ENCODE results near the gene RALGDS.

RALGDS gene

DNA sequence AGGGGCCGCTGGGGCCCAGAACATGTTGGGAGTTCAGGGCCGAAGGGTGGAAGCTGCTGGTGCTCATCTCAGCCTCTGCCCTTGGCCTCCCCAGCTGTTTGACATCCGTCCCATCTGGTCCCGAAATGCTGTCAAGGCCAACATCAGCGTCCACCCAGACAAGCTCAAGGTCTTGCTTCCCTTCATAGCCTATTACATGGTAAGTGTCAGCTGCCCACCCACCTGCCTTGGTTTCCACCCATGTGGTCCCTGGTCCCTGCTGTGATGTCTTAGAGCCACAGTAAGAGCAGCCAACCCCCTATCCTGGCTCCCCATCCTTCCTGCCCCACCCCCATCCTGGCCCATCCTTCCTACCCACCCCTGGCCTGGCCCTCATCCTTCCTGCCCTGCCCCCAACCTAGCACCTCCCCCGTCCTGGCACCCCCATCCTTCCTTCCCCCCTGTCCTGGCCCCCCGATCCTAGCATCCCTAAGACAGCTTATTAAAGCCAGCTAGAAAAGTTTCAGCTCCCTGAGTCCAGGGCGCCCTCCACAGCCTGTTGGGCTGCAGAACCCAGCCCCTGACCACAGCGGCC lies 69.0 kb downstream of the RALGDS start:
- Histone ChIP-seq H3K27me3 (ENCODE audit: insufficient read depth, poor library complexity, severe bottlenecking) (no peaks in the 10 kb centered on the region), H3K4me3 (ENCODE audit: severe bottlenecking) (no peak overlapping the region), H3K9me3 (ENCODE audit: severe bottlenecking) (no peaks in the 10 kb centered on the region), H3K36me3 (ENCODE audit: low read depth) (peaks cover 87% of the 10 kb centered on the region), H3K4me1 (ENCODE audit: insufficient read depth, poor library complexity, severe bottlenecking) (peaks cover 5% of the 10 kb centered on the region), H3K27ac (ENCODE audit: poor library complexity, severe bottlenecking) (no peak overlapping the region)
- DNase-seq (ENCODE audit: low spot score) (no peak), ATAC-seq (ENCODE audit: low read depth) (no peak)
- TF ChIP-seq, protein P1, sequence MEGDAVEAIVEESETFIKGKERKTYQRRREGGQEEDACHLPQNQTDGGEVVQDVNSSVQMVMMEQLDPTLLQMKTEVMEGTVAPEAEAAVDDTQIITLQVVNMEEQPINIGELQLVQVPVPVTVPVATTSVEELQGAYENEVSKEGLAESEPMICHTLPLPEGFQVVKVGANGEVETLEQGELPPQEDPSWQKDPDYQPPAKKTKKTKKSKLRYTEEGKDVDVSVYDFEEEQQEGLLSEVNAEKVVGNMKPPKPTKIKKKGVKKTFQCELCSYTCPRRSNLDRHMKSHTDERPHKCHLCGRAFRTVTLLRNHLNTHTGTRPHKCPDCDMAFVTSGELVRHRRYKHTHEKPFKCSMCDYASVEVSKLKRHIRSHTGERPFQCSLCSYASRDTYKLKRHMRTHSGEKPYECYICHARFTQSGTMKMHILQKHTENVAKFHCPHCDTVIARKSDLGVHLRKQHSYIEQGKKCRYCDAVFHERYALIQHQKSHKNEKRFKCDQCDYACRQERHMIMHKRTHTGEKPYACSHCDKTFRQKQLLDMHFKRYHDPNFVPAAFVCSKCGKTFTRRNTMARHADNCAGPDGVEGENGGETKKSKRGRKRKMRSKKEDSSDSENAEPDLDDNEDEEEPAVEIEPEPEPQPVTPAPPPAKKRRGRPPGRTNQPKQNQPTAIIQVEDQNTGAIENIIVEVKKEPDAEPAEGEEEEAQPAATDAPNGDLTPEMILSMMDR (IDR thresholded peaks at IDR 0.05; ENCODE audit: poor library complexity, severe bottlenecking) = no peak

DNA sequence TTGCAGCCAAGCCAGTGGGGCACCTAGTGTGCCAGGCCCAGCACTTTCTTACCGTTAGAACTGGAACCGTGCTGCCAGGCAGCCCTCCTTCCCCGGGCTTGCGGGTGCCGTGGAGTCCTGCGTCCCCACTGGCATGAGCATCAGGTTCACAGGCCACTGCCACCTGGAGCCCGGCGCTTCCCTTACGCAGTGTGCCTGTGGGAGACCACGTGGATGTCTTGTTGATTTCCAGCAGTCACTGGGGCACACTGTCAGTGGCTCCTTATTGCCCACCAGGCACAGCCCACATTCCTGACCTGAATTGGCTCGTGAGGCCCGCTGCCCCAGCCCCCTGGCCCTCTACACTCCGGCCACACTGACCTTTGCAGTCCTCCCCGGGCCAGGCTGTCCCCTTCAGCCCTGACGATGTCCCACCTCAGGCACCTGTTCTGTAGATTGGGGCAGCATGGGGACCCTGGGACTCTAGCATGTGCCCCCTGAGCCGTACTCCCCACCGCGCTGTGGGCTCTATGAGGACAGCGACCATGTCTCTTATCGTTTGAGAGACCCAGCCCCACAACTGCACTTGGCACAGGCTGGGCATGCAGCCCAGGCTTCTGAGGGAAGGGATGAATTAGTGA lies 69.6 kb downstream of the RALGDS start:
- Histone ChIP-seq H3K36me3 (ENCODE audit: low read depth) (peaks cover 92% of the 10 kb centered on the region), H3K27ac (ENCODE audit: poor library complexity, severe bottlenecking) (no peak overlapping the region), H3K4me3 (ENCODE audit: severe bottlenecking) (no peak overlapping the region), H3K27me3 (ENCODE audit: insufficient read depth, poor library complexity, severe bottlenecking) (no peaks in the 10 kb centered on the region), H3K4me1 (ENCODE audit: insufficient read depth, poor library complexity, severe bottlenecking) (peaks cover 4% of the 10 kb centered on the region), H3K9me3 (ENCODE audit: severe bottlenecking) (no peaks in the 10 kb centered on the region)
- DNase-seq (ENCODE audit: low spot score) = no peak
- ATAC-seq (ENCODE audit: low read depth) = no peak
- TF ChIP-seq, protein P1 (IDR thresholded peaks at IDR 0.05; ENCODE audit: poor library complexity, severe bottlenecking) = no peak

DNA sequence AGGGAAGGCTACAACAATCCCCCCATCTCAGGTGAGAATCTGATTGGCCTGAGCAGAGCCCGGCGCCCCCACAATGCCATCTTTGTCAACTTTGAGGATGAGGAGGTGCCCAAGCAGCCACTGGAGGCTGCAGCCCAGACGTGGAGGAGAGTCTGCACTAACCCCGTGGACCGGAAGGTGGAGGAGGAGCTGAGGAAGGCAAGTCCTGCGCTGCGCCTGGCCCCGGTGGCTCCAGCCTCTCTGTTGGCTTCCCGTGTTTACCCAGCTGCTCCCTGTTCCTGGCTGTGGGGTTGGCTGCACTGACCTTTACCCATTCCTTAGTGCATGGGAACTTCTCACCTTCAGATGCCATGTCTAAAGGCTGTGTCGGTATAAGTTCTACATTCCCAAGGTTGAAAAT lies 70.3 kb downstream of the RALGDS start:
- no peak overlapping the region for H3K4me3 ChIP-seq (ENCODE audit: severe bottlenecking)
- H3K9me3 ChIP-seq (ENCODE audit: severe bottlenecking) = no peaks in the 10 kb centered on the region
- DNase-seq (ENCODE audit: low spot score) (no peak), ATAC-seq (ENCODE audit: low read depth) (no peak)
- H3K36me3 ChIP-seq (ENCODE audit: low read depth) = peaks cover 92% of the 10 kb centered on the region
- TF ChIP-seq, protein P1 (IDR thresholded peaks at IDR 0.05; ENCODE audit: poor library complexity, severe bottlenecking) = no peak
- H3K27ac ChIP-seq (ENCODE audit: poor library complexity, severe bottlenecking) = no peak overlapping the region
- no peaks in the 10 kb centered on the region for H3K4me1 ChIP-seq (ENCODE audit: insufficient read depth, poor library complexity, severe bottlenecking)
- no peaks in the 10 kb centered on the region for H3K27me3 ChIP-seq (ENCODE audit: insufficient read depth, poor library complexity, severe bottlenecking)

DNA sequence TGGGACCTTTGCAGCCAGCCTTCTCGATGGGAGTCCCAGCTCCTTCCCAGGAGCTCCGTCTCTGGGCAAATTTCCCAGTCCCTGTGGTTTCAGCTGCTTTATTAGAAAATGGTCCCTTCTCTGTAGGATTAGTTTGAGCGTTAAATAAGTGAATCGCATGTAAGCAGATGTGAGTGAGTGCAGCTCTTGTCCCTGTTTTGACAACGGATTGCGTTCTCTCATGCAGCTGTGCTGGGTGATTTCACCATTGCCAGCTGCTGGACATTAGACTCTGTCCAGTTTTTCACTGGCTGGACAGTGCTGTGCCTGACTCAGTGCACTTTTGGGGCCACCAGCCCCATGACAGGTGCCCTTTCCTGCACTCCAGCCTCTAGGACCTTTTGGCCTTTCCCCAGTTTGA lies 70.9 kb downstream of the RALGDS start:
- H3K36me3 ChIP-seq (ENCODE audit: low read depth) = peaks cover 92% of the 10 kb centered on the region
- H3K9me3 ChIP-seq (ENCODE audit: severe bottlenecking) = no peaks in the 10 kb centered on the region
- ATAC-seq (ENCODE audit: low read depth) (no peak), DNase-seq (ENCODE audit: low spot score) (no peak)
- H3K4me3 ChIP-seq (ENCODE audit: severe bottlenecking) = no peak overlapping the region
- TF ChIP-seq, protein P1 (IDR thresholded peaks at IDR 0.05; ENCODE audit: poor library complexity, severe bottlenecking) = no peak
- H3K27me3 ChIP-seq (ENCODE audit: insufficient read depth, poor library complexity, severe bottlenecking) = no peaks in the 10 kb centered on the region
- no peaks in the 10 kb centered on the region for H3K4me1 ChIP-seq (ENCODE audit: insufficient read depth, poor library complexity, severe bottlenecking)
- no peak overlapping the region for H3K27ac ChIP-seq (ENCODE audit: poor library complexity, severe bottlenecking)

DNA sequence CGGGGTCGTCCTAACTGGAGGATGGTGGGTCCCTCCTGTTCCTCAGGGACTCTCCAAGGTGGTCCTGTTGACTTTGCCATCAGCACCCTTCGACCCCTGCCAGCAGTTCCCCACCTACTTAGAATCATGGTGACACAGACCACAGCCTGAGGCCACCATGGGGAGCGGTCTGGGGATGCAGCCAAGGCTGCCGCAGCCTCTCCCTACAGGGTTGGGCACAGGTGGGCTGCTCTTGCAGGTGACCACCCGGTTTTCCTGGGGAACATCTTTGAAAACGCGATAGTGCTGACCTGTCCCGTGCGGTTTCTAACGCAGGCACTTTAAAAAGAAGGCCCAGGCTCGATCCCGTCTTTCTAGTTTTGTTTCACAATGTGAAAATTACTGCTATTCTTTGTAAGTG lies 72.0 kb downstream of the RALGDS start:
- no peak overlapping the region for H3K4me3 ChIP-seq (ENCODE audit: severe bottlenecking)
- H3K4me1 ChIP-seq (ENCODE audit: insufficient read depth, poor library complexity, severe bottlenecking) = no peaks in the 10 kb centered on the region
- H3K27me3 ChIP-seq (ENCODE audit: insufficient read depth, poor library complexity, severe bottlenecking) = no peaks in the 10 kb centered on the region
- H3K9me3 ChIP-seq (ENCODE audit: severe bottlenecking) = no peaks in the 10 kb centered on the region
- TF ChIP-seq, protein P1 (IDR thresholded peaks at IDR 0.05; ENCODE audit: poor library complexity, severe bottlenecking) = peak; percentile 4
- no peak for ATAC-seq (ENCODE audit: low read depth)
- no peak for DNase-seq (ENCODE audit: low spot score)
- peaks cover 92% of the 10 kb centered on the region for H3K36me3 ChIP-seq (ENCODE audit: low read depth)
- no peak overlapping the region for H3K27ac ChIP-seq (ENCODE audit: poor library complexity, severe bottlenecking)

All from RWPE2 (cell line).